Endothelial cell of umbilical vein (primary cell): Measurements from ENCODE around the gene PLA2G15. TPM values are rescaled to one million over a fixed set of nuclear protein-coding genes. Genes with fewer than 3 reads are reported as not detected.

Experiments
- BruUV-seq: library from RNA; stranded (reverse); fragments of 400-500 nt; replicated peaks from 2 replicates; lab custom pipeline; 2021; lab: Mats Ljungman, UMichigan
- CTCF ChIA-PET: fragments of 300-600, 350-600 bp; sonication (Branson Sonifier 250); formaldehyde crosslinking; loops from one replicate; lab custom pipeline; 2021; ENCODE audit warnings: antibody characterized with exemption, inconsistent platforms; lab: Charles Lee
- POLR2A ChIA-PET: fragments of 300-600, 350-600 bp; sonication (Branson Sonifier 250); formaldehyde crosslinking; loops from one replicate; lab custom pipeline; 2021; ENCODE audit warnings: antibody characterized with exemption, inconsistent platforms; lab: Charles Lee
- DNase-seq: peaks from one replicate; pipeline ENCODE4 v3.0.0-alpha.2; 2011; ENCODE audit warnings: low read depth, low spot score
- FAIRE-seq: peaks from 2 replicates; lab custom pipeline; 2011; peaks lifted over from hg19 to GRCh38; lab: Jason Lieb, UNC
- H2AFZ ChIP-seq: 2 replicates; pipeline ENCODE4 v1.6.0; 2012; ENCODE audit warnings: low read depth, low read length, control low read depth, inconsistent platforms
- H3K27ac ChIP-seq: 2 replicates; pipeline ENCODE4 v1.5.1; 2011; ENCODE audit warnings: low read depth, mild to moderate bottlenecking, control low read depth, low read length, moderate library complexity; ENCODE audit not compliant: insufficient read depth
- H3K27me3 ChIP-seq, 2 experiments: 2 replicates each; pipeline versions ENCODE4 v1.6.0 to v1.6.1; 2011; ENCODE audit warnings: low read length in 2 of 2, mixed read lengths in 1 of 2; ENCODE audit not compliant: control insufficient read depth in 2 of 2, insufficient read depth in 2 of 2
- H3K36me3 ChIP-seq, 2 experiments: 2 replicates in 1 of 2; 3 replicates in 1 of 2; pipeline ENCODE4 v1.5.1; 2011; ENCODE audit warnings: low read length in 2 of 2, mild to moderate bottlenecking in 1 of 2, moderate library complexity in 1 of 2; ENCODE audit not compliant: control insufficient read depth in 2 of 2, insufficient read depth in 2 of 2; ENCODE audit errors: extremely low read depth in 1 of 2
- H3K4me1 ChIP-seq: 3 replicates; pipeline ENCODE4 v1.5.1; 2011; ENCODE audit warnings: mild to moderate bottlenecking, low read length; ENCODE audit not compliant: control insufficient read depth, insufficient read depth; ENCODE audit errors: extremely low read depth
- H3K4me2 ChIP-seq: 2 replicates; pipeline ENCODE4 v1.6.1; 2011; ENCODE audit warnings: low read length, control low read depth, mixed read lengths; ENCODE audit not compliant: insufficient read depth
- H3K4me3 ChIP-seq, 3 experiments: fragments of 200-600 bp in 1 of 3; sonication (generic), shearing (Covaris generic) in 1 of 3; replicated peaks in 1 of 3; 2 replicates each; pipeline ENCODE4 v1.5.1; 2011 to 2016; ENCODE audit warnings: control low read depth in 3 of 3, low read length in 3 of 3, mild to moderate bottlenecking in 2 of 3, inconsistent platforms in 1 of 3, low read depth in 1 of 3, moderate library complexity in 1 of 3; ENCODE audit not compliant: insufficient read depth in 1 of 3
- H3K79me2 ChIP-seq: 2 replicates; pipeline ENCODE4 v1.6.0; 2012; ENCODE audit warnings: low read length, inconsistent platforms; ENCODE audit not compliant: control insufficient read depth, insufficient read depth
- H3K9ac ChIP-seq: replicated peaks from 2 replicates; pipeline ENCODE3; 2011; ENCODE audit warnings: low read length, control low read depth; ENCODE audit not compliant: insufficient read depth; ENCODE audit errors: extremely low read depth
- H3K9me1 ChIP-seq: replicated peaks from 3 replicates; pipeline ENCODE4 v1.6.0; 2011; ENCODE audit warnings: mild to moderate bottlenecking, low read length; ENCODE audit not compliant: control insufficient read depth, insufficient read depth; ENCODE audit errors: extremely low read depth
- H3K9me3 ChIP-seq: replicated peaks from 2 replicates; pipeline ENCODE4 v1.5.1; 2012; ENCODE audit warnings: low read length, inconsistent platforms; ENCODE audit not compliant: control insufficient read depth, insufficient read depth
- H4K20me1 ChIP-seq: replicated peaks from 2 replicates; pipeline ENCODE3; 2011; ENCODE audit warnings: mild to moderate bottlenecking, low read length; ENCODE audit not compliant: control insufficient read depth, insufficient read depth; ENCODE audit errors: extremely low read depth
- EZH2 ChIP-seq: IDR thresholded peaks from 2 replicates; pipeline ENCODE4 v1.6.1; 2012; ENCODE audit warnings: borderline replicate concordance, low read depth, mild to moderate bottlenecking, moderate library complexity, low read length, inconsistent platforms; ENCODE audit not compliant: severe bottlenecking
- FOS ChIP-seq: IDR thresholded peaks from 2 replicates; pipeline ENCODE4 v1.6.1; 2011; ENCODE audit warnings: mild to moderate bottlenecking, low read length, moderate library complexity, borderline replicate concordance; ENCODE audit not compliant: insufficient read depth
- GATA2 ChIP-seq: IDR thresholded peaks from 2 replicates; pipeline ENCODE4 v1.7.0; 2011; ENCODE audit warnings: low read depth, mild to moderate bottlenecking, moderate library complexity, mixed read lengths, low read length; ENCODE audit not compliant: insufficient read length, insufficient read depth
- JUN ChIP-seq: IDR thresholded peaks from 2 replicates; pipeline ENCODE4 v1.6.1; 2011; ENCODE audit warnings: borderline replicate concordance, low read depth; ENCODE audit not compliant: insufficient read length, insufficient read depth
- MYC ChIP-seq: IDR thresholded peaks from one replicate; pipeline ENCODE4 v1.6.1; 2011; ENCODE audit warnings: mild to moderate bottlenecking, low read depth, low read length
- POLR2AphosphoS5 ChIP-seq: IDR thresholded peaks from 2 replicates; pipeline ENCODE4 v1.6.1; 2012; ENCODE audit warnings: low read depth, mild to moderate bottlenecking, control low read depth, low read length, moderate library complexity; ENCODE audit not compliant: insufficient read depth
- dilution Hi-C: fragments of 300-500 bp; cut with MboI; formaldehyde crosslinking; loops from one replicate; pipeline ENCODE4 v1.15.0; 2019; ENCODE audit warnings: low sequenced_read_pairs; ENCODE audit not compliant: extremely low pct_ligation_motif_present
- intact Hi-C: fragments of 100-400 bp; cut with micrococcal nuclease; formaldehyde crosslinking; loops from one replicate; pipeline ENCODE4 v1.10.0; 2022
- polyA plus RNA-seq, 4 experiments: library from polyadenylated mRNA; depleted of rRNA in 3 of 4; stranded (reverse) in 3 of 4; unstranded in 1 of 4; fragments of >200 nt; gene quantifications; 2 replicates each; pipeline versions ENCODE4 v1.2.1 to v1.2.3, GENCODE V29; 2011 to 2012; ENCODE audit warnings: missing spikeins in 1 of 4
- total RNA-seq: library from RNA; stranded (reverse); gene quantifications from 2 replicates; pipeline ENCODE4 v1.2.3, GENCODE V29; 2021

Gene PLA2G15
- total and polyA plus RNA-seq, 2 donors (not counting 3 experiments of a cell fraction or from before 2014, with no cell fraction given): 24.3 to 41.8 TPM

- Histone ChIP-seq H3K4me2 (peak within 1 kb of the TSS; percentile 17), H3K4me1 (peaks cover 13% of the 10 kb centered on the region), H4K20me1 (no peaks in the 10 kb centered on the region), H3K9me1 (no peaks in the 10 kb centered on the region), H3K4me3 (peak within 1 kb of the TSS in 2 of 3 experiments; percentile 1 to 35), H3K27me3 (no peaks in the 10 kb centered on the region), H3K9ac (peak within 1 kb of the TSS; percentile 57), H3K9me3 (no peaks in the 10 kb centered on the region), H2AFZ (peak within 1 kb of the TSS; percentile 46), H3K27ac (peak within 1 kb of the TSS; percentile 93), H3K36me3 (no peaks in the 10 kb centered on the region), H3K79me2 (no peaks in the 10 kb centered on the region)
- no peak for FAIRE-seq
- CTCF ChIA-PET: interaction anchor here (3.4 kb wide), 1 partner anchor 27 kb away, joined by 30 read pairs; the partner anchor contains the start of gene SLC7A6
- POLR2A ChIA-PET: no interaction called here
- intact Hi-C loops (loop anchor here (2.0 kb wide), 1 partner anchor 343 kb away; the partner anchor contains the start of gene PSKH1), dilution Hi-C loops (no loop called here)
- no TSS peak for BruUV-seq
- TF ChIP-seq EZH2: peak; percentile 46
- TF ChIP-seq POLR2AphosphoS5: no peak
- TF ChIP-seq FOS: no peak
- no peak for TF ChIP-seq GATA2
- no peak for TF ChIP-seq JUN
- DNase-seq: no peak
Observed at GRCh38 chr16:68235887-68236136, 9.4 kb upstream of the PLA2G15 start, which contains the start of gene ESRP2. Gene ESRP2 (minus strand): TSS chr16:68236127. CDS start chr16:68236045, 82 bp downstream.

- FAIRE-seq: peak; percentile 48
- peak overlapping the region in 2 of 3 experiments; percentile 1 to 25 for H3K4me3 ChIP-seq
- no peak for DNase-seq
- peak overlapping the region; percentile 13 for H2AFZ ChIP-seq
- H3K79me2 ChIP-seq: no peaks in the 10 kb centered on the region
- POLR2A ChIA-PET: interaction anchor here (0.9 kb wide), 1 partner anchor 96 kb away, joined by 3 read pairs; no protein-coding TSS in a partner anchor
- no peaks in the 10 kb centered on the region for H3K27me3 ChIP-seq
- no peaks in the 10 kb centered on the region for H3K9me3 ChIP-seq
- no peak overlapping the region for H3K9ac ChIP-seq
- BruUV-seq: no TSS peak
- H3K9me1 ChIP-seq: no peaks in the 10 kb centered on the region
- H3K4me1 ChIP-seq: peaks cover 13% of the 10 kb centered on the region
- H4K20me1 ChIP-seq: no peaks in the 10 kb centered on the region
- no peaks in the 10 kb centered on the region for H3K36me3 ChIP-seq
- intact Hi-C loops: loop anchor here (2.0 kb wide), 1 partner anchor 343 kb away; the partner anchor contains the start of gene PSKH1
- TF ChIP-seq POLR2AphosphoS5: no peak
- TF ChIP-seq MYC: no peak
- no peak for TF ChIP-seq GATA2
- no peak for TF ChIP-seq JUN
- peak; percentile 49 for TF ChIP-seq EZH2
- CTCF ChIA-PET: interaction anchor here (3.4 kb wide), 1 partner anchor 26 kb away, joined by 30 read pairs; the partner anchor contains the start of gene SLC7A6
- peak overlapping the region; percentile 17 for H3K4me2 ChIP-seq
- dilution Hi-C loops: no loop called here
- H3K27ac ChIP-seq: no peak overlapping the region
Observed at GRCh38 chr16:68236137-68236825, 8.9 kb upstream of the PLA2G15 start.
